Endodermal cell (in vitro differentiated cells): ENCODE measurements around the gene GBGT1. TPM values are rescaled to one million over a fixed set of nuclear protein-coding genes. Genes with fewer than 3 reads are reported as not detected.

Experiments used
- DNase-seq: peaks from one replicate; pipeline ENCODE4 v3.0.0-alpha.2; 2017
- H3K27ac ChIP-seq: 2 replicates; pipeline ENCODE4 v1.5.1; 2013; ENCODE audit warnings: mild to moderate bottlenecking, low read depth, low read length, moderate library complexity
- H3K27me3 ChIP-seq: 2 replicates; pipeline ENCODE4 v1.6.1; 2013; ENCODE audit warnings: mild to moderate bottlenecking, low read length, moderate library complexity; ENCODE audit not compliant: insufficient read depth, control insufficient read depth, poor library complexity, severe bottlenecking
- H3K36me3 ChIP-seq: 2 replicates; pipeline ENCODE4 v1.7.0; 2013; ENCODE audit warnings: mild to moderate bottlenecking, low read length, moderate library complexity; ENCODE audit not compliant: control insufficient read depth, insufficient read depth
- H3K4me1 ChIP-seq: one replicate; pipeline ENCODE4 v1.7.0; 2013; ENCODE audit warnings: low read length; ENCODE audit not compliant: control insufficient read depth, insufficient read depth
- H3K4me3 ChIP-seq: 2 replicates; pipeline ENCODE4 v1.5.1; 2013; ENCODE audit warnings: mild to moderate bottlenecking, low read length, moderate library complexity
- H3K9ac ChIP-seq: 2 replicates; pipeline ENCODE4 v1.6.1; 2013; ENCODE audit warnings: mild to moderate bottlenecking, low read length, moderate library complexity; ENCODE audit not compliant: poor library complexity, severe bottlenecking; ENCODE audit errors: extremely low read depth
- H3K9me3 ChIP-seq: 2 replicates; pipeline ENCODE4 v1.6.1; 2013; ENCODE audit warnings: mild to moderate bottlenecking, low read length, moderate library complexity; ENCODE audit not compliant: control insufficient read depth
- H3K27ac Mint-ChIP-seq: 2 replicates; pipeline ENCODE4 v1.8.0; 2020; ENCODE audit warnings: mixed read lengths
- H3K27me3 Mint-ChIP-seq: 2 replicates; pipeline ENCODE4 v1.8.0; 2021; ENCODE audit warnings: mild to moderate bottlenecking, mixed read lengths; ENCODE audit not compliant: insufficient read depth
- H3K36me3 Mint-ChIP-seq: 2 replicates; pipeline ENCODE4 v1.8.0; 2020; ENCODE audit warnings: low read depth, mixed read lengths
- H3K4me1 Mint-ChIP-seq: 2 replicates; pipeline ENCODE4 v1.8.0; 2020; ENCODE audit warnings: mixed read lengths
- H3K4me3 Mint-ChIP-seq: 2 replicates; pipeline ENCODE4 v1.8.0; 2020; ENCODE audit warnings: mild to moderate bottlenecking, moderate library complexity, mixed read lengths
- H3K9me3 Mint-ChIP-seq: 2 replicates; pipeline ENCODE4 v1.8.0; 2020; ENCODE audit warnings: mild to moderate bottlenecking, mixed read lengths
- CTCF ChIP-seq: fragments of 200-600 bp; sonication (generic); conservative IDR thresholded peaks from 2 replicates; pipeline ENCODE4 v1.5.0; 2021; ENCODE audit warnings: antibody characterized with exemption, mild to moderate bottlenecking
- WGBS, 2 experiments: methylation state at CpG; one replicate each; pipeline versions ENCODE4 v1.1.5 to v1.1.7; 2013; ENCODE audit warnings: missing lambda C conversion rate in 2 of 2, mixed read lengths in 1 of 2; ENCODE audit not compliant: insufficient coverage in 1 of 2, insufficient read length in 1 of 2; 5-methylcytosine and 5-hydroxymethylcytosine counted together
- total RNA-seq, 2 donors: library from RNA; stranded (reverse); fragmentation: NEBNext Ultra II Directional in 1 of 2; extraction: Animal tissue kit (Norgen Biotek cat#: 25700) in 1 of 2; gene quantifications; 2 replicates in 1 of 2; 3 replicates in 1 of 2; pipeline ENCODE4 v1.2.1, GENCODE V29; 2021

The GBGT1 gene
- total RNA-seq, 2 donors from 2014 or later: 28.2 to 29.1 TPM

- H3K27me3 Mint-ChIP-seq: no peaks in the 10 kb centered on the region
- no peak overlapping the region for H3K4me3 Mint-ChIP-seq
- peak overlapping the region; percentile 52 for H3K9ac ChIP-seq
- H3K4me1 ChIP-seq: peaks cover 15% of the 10 kb centered on the region
- H3K4me1 Mint-ChIP-seq: peaks cover 12% of the 10 kb centered on the region
- TF ChIP-seq CTCF: no peak
- 93 to 95% methylated on average over 9 to 11 of the region's 11 CpGs for WGBS, 2 experiments
- DNase-seq: no peak
- peak overlapping the region; percentile 98 for H3K27ac ChIP-seq
- H3K27ac Mint-ChIP-seq: peak overlapping the region; percentile 94
- no peak overlapping the region for H3K4me3 ChIP-seq
- H3K27me3 ChIP-seq: no peaks in the 10 kb centered on the region
- H3K36me3 Mint-ChIP-seq: no peaks in the 10 kb centered on the region
- H3K36me3 ChIP-seq: no peaks in the 10 kb centered on the region
- H3K9me3 ChIP-seq: no peaks in the 10 kb centered on the region
- no peaks in the 10 kb centered on the region for H3K9me3 Mint-ChIP-seq
Measured at GRCh38 chr9:133134388-133135145, 29.1 kb downstream of the GBGT1 start.

GRCh38 chr9:133133681-133134387 lies 29.9 kb downstream of the GBGT1 start:
- Histone ChIP-seq H3K36me3 (no peaks in the 10 kb centered on the region), H3K27ac (peak overlapping the region; percentile 98), H3K9ac (peak overlapping the region; percentile 52), H3K27me3 (no peaks in the 10 kb centered on the region), H3K4me1 (peaks cover 15% of the 10 kb centered on the region), H3K9me3 (no peaks in the 10 kb centered on the region), H3K4me3 (no peak overlapping the region)
- no peaks in the 10 kb centered on the region for H3K27me3 Mint-ChIP-seq
- H3K36me3 Mint-ChIP-seq: no peaks in the 10 kb centered on the region
- peak; percentile 91 for DNase-seq
- 71 to 73% methylated on average over 14 to 21 of the region's 21 CpGs for WGBS, 2 experiments
- H3K4me3 Mint-ChIP-seq: no peak overlapping the region
- H3K4me1 Mint-ChIP-seq: peaks cover 12% of the 10 kb centered on the region
- TF ChIP-seq CTCF: peak; percentile 32
- peak overlapping the region; percentile 94 for H3K27ac Mint-ChIP-seq
- H3K9me3 Mint-ChIP-seq: no peaks in the 10 kb centered on the region

- DNase-seq: no peak
- H3K27ac ChIP-seq: no peak overlapping the region
- no peak overlapping the region for H3K9ac ChIP-seq
- H3K4me3 Mint-ChIP-seq: no peak overlapping the region
- 90 to 94% methylated on average over 9 to 16 of the region's 16 CpGs for WGBS, 2 experiments
- no peaks in the 10 kb centered on the region for H3K27me3 ChIP-seq
- peaks cover 12% of the 10 kb centered on the region for H3K4me1 Mint-ChIP-seq
- H3K36me3 Mint-ChIP-seq: peaks cover 1% of the 10 kb centered on the region
- no peak for TF ChIP-seq CTCF
- no peaks in the 10 kb centered on the region for H3K27me3 Mint-ChIP-seq
- H3K4me1 ChIP-seq: peaks cover 15% of the 10 kb centered on the region
- no peaks in the 10 kb centered on the region for H3K9me3 ChIP-seq
- H3K4me3 ChIP-seq: no peak overlapping the region
- H3K27ac Mint-ChIP-seq: peak overlapping the region; percentile 44
- H3K9me3 Mint-ChIP-seq: no peaks in the 10 kb centered on the region
- no peaks in the 10 kb centered on the region for H3K36me3 ChIP-seq
Measured at GRCh38 chr9:133132174-133132573, 31.5 kb downstream of the GBGT1 start.
